ENCODE results near the gene TCHP.
A peak's percentile ranks its signal among the peaks of the same experiment; 100 is the strongest.
"Not testable (repeated sequence)": the region's sequence is repeated elsewhere in the genome, so short reads cannot be mapped to it uniquely, and the experiment has no call there.

Gene TCHP, protein sequence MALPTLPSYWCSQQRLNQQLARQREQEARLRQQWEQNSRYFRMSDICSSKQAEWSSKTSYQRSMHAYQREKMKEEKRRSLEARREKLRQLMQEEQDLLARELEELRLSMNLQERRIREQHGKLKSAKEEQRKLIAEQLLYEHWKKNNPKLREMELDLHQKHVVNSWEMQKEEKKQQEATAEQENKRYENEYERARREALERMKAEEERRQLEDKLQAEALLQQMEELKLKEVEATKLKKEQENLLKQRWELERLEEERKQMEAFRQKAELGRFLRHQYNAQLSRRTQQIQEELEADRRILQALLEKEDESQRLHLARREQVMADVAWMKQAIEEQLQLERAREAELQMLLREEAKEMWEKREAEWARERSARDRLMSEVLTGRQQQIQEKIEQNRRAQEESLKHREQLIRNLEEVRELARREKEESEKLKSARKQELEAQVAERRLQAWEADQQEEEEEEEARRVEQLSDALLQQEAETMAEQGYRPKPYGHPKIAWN

GRCh38 chr12:109899783-109900751, at the start of gene TCHP:
TSS of gene TCHP (plus strand) at chr12:109900274. CDS start at chr12:109903027, 2,753 bp downstream.
- peak; percentile 77 for DNase-seq

DNA sequence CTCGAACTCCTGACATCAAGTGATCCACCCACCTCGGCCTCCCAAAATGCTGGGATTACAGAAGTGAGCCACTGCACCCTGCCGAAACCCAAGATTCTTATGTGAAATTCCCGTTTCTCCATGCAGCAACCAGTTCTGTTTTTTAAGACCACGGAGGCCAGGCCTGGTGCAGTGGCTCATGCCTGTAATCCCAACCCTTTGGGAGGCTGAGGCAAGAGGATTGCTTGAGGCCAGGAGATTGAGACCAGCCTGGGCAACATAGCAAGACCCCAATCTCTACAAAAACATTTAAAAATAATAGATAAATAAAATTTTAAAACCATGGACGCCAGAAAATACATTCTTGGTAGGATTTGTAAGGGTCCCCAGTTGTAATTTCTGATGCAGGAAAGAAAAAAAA, 49.6 kb upstream of the TCHP start:
- DNase-seq: not testable (repeated sequence)

DNA sequence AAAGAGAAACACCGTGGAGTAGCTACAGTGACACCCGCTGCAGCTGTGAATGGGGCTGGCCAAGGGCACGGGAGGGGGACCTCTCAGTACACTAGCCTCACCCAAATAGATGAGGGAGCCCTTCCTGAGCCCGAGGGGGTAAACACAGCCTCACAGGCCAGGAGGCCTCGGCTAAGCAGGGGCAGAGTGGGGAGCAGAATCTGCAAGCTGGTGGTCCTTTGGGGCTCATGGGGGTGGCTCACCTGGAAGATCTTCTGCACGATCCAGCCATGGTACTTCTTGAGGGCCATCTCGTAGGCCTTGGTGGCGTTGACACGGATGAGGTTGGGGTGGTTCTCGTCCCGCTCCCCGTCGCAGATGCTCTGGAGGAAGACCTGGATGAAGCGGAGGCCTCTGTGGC, 44.7 kb upstream of the TCHP start:
- no peak for DNase-seq

DNA sequence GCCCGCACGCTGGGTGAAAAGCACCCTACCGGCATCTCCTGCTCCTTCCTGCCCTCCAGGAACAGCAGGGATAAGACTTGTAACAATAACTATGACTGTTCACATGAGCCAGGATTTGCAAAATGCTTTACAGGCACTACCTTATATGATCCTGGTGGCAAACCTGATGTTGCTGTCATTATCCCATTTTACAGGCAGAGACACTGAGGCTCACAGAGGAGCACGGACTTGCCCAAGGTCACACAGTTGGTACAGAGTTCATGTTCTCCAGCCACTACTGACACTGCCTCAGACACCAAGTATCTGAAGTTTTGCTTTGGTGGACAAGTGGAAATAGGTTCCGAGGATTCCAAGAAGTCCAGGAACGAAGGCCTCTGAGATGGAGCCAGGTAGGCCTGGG, 42.4 kb upstream of the TCHP start:
- DNase-seq: no peak

DNA sequence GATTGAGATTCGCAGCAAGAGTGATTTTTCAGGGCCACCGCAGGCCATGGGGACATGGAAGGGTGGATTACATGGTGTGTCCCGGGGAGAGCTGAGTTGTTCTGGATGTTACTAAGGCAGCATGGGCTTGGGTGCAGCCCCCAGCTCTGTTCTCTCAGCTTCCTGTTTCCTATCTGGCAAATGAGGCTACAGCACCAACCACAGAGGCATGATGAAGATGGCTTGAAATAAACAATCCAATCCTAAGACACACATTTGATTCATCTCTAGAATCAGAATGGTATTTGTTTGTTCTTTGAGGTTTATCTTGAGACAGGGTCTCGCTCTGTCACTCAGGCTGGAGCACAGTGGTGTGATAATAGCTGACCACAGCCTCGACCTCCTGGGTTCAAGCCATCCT, 41.3 kb upstream of the TCHP start:
- DNase-seq: no peak

DNA sequence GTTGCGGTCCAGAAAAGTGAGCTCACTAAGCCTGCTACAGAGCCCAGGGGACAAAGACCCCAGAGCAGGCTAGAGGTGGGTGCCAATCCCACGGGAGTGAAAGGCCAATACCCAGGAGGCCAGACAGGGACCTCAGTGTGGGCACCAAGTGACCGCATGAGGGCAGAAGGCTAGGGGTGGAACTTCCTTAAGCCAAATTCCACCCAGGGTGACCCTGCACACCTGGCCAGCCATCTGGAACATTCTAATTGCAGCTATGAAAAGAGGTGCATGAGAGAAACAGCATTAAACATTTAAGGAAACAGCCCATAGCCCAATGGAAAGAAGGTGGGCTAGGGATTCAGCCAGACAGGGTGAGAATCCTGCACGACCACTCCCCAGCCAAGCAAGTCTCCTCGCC, 39.1 kb upstream of the TCHP start:
- no peak for DNase-seq

- DNase-seq: no peak
Observed at GRCh38 chr12:109861689-109862314, 38.3 kb upstream of the TCHP start.

- DNase-seq: not testable (repeated sequence)
Observed at GRCh38 chr12:109862491-109862890, 37.6 kb upstream of the TCHP start.

- DNase-seq: no peak
Observed at GRCh38 chr12:109863847-109864712, 36.0 kb upstream of the TCHP start.

DNA sequence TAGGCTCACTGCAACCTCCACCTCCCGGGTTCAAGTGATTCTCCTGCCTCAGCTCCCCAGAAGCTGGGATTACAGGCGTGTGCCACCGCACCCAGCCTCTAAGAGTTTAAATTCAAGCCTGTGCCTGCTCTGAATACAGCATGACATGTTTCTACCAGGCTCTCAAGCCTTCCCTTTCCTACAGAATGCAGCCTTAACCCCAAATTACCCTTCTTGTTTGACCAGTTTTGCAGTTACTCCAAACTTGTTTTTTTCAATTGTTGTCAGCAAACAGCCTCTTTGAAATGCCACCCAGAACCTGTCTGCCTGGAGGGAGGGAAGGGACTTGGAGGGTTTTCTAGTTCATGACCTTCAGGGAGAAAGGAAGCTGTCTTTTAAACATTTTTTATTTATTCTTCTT, 35.2 kb upstream of the TCHP start:
- no peak for DNase-seq

- DNase-seq: no peak
Observed at GRCh38 chr12:109868182-109869051, 31.7 kb upstream of the TCHP start.

DNA sequence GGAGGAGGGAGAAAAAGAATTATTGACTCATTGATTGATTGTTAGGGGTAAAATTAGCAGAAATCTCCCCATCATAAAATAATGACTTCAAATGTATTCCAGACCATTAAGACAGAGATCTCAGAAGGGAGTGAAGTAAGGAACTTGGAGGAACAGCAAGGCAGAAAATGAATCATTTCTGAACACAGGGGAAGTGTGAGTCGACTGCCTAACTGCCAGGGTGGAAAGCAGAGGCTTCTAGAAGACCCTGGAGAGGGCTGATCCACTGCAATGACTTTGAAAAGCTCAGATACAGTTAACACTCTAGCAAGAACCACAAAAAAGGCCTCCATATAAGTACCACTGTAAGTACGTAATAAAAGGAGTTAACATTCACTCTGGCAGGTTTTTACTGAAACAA, 29.4 kb upstream of the TCHP start:
- no peak for DNase-seq

DNA sequence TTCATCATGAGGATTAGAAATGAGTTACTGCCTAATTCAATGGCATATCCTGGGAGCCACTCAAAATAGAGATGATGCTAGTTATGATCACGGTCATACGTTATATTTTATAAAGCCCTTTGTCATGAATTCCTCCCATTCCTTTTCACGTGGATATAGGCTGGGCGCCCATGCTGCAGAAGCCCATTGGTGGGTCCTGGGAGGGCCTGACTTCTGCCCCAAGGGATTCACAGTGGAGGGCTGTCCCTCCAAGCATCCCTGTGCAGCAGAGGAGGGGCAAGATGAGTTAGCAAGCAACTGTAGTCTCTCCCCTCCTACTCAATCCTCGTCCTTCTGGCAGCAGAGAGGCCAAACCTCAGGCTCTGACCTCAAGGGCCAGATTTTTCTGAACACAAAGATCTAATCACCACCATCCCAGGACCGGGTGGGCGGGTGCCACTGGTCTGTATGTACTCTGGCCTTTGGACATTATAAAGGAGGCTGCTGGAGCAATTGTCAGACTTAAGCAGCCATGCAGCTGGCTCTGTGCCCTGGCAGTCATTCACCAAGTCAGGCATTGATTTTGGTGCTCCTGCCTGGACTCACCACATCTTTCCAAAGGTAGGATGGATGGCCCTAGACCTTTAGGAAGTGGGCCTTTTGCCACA, 28.3 kb upstream of the TCHP start:
- DNase-seq: no peak

GRCh38 chr12:109873653-109874052, 26.4 kb upstream of the TCHP start:
- no peak for DNase-seq

DNA sequence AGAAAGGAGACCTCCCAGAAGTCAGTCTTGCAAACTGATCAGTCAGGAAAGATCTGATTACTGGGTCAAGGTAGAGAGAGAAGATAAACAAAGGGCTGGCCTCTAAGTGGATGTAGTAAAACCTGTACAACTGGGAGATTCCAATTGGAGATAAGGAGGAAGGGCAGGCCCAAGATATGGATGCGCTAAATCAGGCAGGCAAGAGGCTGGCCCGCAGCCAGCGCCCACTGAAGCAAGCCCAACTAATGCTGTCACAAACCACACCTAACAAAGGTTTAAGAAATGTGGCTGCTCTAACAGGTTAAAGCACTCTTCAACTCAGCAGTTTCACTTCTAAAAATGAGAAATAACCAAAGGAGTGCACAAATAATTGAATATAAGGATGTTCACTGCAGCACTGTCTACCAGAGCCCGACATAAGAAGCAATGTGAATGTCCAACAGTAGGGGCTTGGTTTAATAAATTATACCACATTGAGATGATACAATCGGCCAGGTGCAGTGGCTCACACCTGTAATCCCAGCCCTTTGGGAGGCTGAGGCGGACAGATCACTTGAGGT, 24.4 kb upstream of the TCHP start:
- no peak for DNase-seq

- DNase-seq: no peak
Observed at GRCh38 chr12:109876406-109876805, 23.7 kb upstream of the TCHP start.

GRCh38 chr12:109877504-109878246, 22.4 kb upstream of the TCHP start:
- no peak for DNase-seq

DNA sequence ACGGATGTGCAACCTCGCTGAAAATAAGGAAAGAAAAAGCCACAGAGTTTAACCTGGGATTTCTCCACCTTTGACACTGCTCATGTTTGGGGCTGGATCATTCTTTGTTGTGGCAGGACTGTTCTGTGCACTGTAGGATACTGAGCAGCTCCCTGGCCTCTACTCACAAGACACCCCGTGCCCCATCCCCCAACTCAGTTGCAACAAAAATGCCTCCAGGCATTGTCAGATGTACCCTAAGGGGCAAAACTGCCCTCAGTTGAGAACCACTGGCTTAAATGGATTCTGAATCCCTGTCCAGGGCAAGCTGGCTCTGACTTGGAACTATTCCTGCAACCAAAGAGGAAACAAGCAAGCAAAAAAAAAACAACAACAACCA, 21.8 kb upstream of the TCHP start:
- no peak for DNase-seq

DNA sequence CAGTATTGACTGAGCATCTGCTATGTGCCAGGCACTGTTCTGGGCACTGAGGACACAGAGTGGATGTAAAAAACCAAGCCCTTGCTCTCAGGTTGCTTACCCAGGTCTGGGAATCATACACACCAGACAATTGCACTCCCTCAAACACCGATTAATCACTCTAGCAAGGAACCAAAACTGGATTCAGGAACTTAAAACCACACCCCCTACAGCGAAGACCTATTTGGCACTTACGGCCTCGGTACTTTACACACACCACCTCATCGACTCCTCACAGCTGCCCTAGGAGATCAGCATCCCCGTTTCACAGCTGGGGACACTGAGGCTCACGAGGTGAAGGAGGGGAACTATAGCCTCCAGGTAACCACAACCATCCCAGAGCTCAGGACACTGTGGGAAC, 21.3 kb upstream of the TCHP start:
- no peak for DNase-seq

Measured in activated naive CD4-positive, alpha-beta T cell treated with anti-CD3 and anti-CD28 coated beads, Interleukin-2, amount 50 U/mL, for 16 hours (primary cell).